Activated naive CD8-positive, alpha-beta T cell treated with anti-CD3 and anti-CD28 coated beads, Interleukin-2, amount 50 U/mL, for 16 hours (primary cell): ENCODE data around the gene TRIM7.
"Not testable (repeated sequence)": the region's sequence is repeated elsewhere in the genome, so short reads cannot be mapped to it uniquely, and the experiment has no call there.

Experiments used
- DNase-seq: peaks from one replicate; pipeline ENCODE4 v3.0.0-alpha.2; 2020; ENCODE audit warnings: low read depth, low spot score

TRIM7 gene

DNA sequence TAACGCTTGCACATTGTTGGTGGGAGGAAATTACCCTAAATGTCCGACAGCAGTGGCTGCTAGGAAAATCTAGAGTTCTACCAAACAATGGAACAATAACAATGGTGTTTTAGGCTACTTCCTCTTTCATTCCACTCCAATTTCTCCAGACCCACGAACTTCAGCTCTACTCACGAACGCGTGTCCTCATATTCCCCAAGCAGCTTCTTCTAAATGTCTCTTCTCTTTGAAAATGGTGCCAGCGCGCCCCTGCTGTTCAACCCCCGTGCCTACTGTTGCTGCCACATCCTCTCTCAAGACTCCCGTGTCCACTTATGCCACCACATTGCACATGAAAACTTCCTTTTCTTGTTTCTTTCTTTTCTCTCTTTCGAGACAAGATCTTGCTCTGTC is 32.0 kb downstream of the TRIM7 start:
- DNase-seq: no peak

- no peak for DNase-seq
These were observed 33.2 kb downstream of the TRIM7 start for GRCh38 chr5:181171782-181172181.

DNA sequence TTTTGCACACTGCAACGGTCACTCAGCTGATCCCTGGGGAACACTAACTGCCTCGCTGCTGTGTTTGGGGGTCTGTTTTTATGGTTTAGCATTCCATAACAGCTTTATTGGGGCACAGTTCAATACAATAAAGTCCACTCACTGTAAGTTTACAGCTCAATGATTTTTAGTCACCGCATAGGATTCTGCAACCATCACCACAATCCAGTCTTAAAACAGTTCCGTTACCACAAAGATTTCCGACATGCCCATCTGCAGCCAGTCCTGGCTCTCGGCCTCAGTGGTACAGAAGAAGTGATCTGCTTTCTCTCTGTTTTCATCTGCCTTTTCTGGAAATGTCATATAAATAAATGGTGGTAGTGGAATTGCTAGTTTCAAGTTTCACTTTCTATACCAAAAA is 34.0 kb downstream of the TRIM7 start:
- DNase-seq: no peak

DNA sequence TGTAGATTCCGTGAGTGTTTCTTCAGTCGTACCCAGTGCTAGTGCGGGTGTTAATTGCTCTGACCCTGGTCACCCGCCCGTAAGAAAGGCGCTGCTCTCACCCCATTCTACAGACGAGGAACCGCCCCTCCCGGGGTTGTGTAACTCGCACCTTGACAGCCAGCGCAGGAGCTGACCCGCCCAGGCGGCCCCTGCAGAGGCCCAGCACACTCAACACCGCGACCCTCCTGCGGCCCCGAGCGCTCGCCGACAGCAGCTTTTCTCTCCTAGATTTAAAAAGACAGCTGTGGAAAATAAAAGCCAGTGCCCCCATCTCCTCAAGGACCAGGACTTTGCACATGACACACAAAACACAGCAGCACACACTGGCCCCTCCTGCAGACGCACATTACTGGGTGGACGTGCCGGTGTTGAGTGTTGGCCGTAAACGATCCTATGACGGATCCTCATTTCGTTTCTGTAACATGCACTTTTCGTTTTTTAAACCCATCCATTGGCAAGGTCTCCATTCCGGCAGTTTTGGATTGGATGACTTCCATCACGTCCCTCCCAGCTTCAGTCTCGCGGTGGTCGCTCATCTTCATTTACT is 34.7 kb downstream of the TRIM7 start:
- DNase-seq: no peak

GRCh38 chr5:181169459-181170236 is 35.3 kb downstream of the TRIM7 start:
- not testable (repeated sequence) for DNase-seq

- no peak for DNase-seq
These were observed 36.3 kb downstream of the TRIM7 start for GRCh38 chr5:181168595-181169118.

DNA sequence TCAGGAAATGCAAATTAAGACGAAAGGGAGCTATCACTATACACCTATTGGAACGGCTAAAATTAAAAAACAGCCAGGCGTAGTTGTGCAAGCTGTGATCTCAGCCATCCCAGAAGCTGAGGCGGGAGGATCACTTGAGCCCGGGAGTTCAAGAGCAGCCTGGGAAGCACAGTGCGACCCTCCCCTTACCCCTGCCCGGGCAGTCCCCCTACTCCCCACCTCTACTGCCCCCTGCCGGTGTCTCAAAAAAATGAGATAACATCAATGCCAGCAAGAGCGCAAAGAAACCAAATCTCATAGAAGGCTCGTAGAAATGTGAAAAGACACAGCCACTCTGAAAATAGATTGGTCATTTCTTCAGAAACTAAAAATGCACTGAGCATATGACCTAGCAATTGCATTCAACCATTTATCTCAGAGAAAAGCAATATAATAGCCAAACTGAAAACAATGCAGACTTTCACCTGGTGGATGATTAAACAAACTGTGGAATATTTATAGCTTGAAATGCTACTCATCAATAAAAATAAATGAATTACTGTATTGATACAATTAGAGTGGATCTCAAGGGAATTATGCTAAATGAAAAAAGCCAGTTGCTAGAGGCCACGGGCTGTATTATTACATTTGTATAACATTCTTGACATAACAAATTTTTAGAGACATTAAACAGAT is 37.0 kb downstream of the TRIM7 start:
- no peak for DNase-seq

- no peak for DNase-seq
These were observed 37.9 kb downstream of the TRIM7 start for GRCh38 chr5:181166812-181167733.

GRCh38 chr5:181164076-181164952 is 40.7 kb downstream of the TRIM7 start:
- no peak for DNase-seq

- no peak for DNase-seq
These were observed 41.4 kb downstream of the TRIM7 start for GRCh38 chr5:181163487-181164075.

DNA sequence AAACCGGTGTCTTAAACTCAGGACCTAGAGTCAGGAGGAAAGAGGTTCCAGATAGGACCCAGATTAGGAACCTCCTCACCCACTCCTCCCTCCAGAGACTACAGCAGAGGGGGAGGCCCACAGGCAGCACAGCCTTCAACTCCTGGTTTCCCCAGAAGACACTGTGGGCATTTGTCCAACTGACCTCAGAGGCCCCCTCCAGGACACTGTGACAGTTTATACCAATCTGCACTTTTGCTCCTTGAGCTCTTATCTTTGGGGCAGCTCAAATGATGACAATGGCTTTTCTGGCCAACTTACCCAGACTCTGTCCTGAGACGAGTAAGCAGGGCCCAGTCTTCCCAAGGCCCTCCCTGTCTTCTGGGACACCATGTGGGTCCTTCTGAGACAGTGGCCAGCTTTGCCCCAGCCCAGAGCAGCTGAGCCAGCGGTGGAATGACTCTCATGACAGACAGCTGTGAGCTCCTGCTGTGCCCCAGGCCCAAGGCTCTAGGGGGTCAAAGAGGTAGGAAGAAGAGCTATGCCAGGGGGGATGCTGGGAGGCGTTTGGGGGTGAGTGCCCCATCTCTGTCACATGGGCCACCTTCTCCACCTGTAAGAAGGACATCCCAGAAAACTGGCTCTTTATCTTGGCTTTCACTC is 43.3 kb downstream of the TRIM7 start:
- no peak for DNase-seq

DNA sequence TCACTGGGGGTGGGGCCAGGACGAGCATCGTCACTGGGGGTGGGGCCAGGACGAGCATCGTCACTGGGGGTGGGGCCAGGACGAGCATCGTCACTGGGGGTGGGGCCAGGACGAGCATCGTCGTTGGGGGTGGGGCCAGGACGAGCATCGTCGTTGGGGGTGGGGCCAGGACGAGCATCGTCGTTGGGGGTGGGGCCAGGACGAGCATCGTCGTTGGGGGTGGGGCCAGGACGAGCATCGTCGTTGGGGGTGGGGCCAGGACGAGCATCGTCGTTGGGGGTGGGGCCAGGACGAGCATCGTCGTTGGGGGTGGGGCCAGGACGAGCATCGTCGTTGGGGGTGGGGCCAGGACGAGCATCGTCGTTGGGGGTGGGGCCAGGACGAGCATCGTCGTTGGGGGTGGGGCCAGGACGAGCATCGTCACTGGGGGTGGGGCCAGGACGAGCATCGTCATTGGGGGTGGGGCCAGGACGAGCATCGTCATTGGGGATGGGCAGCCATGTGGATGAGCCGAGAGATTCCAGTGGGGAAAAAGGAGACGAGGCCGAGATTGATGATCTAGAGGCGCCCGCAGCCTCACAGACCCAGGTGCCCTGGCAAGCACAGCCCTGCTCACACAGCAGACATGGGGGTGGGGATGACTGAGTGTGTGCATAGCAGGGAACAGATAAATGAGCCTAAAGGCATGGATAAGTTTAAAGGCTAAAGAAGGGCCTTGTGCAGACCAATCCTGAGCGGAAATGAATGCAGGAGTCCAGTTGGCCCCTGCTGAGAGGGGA is 44.1 kb downstream of the TRIM7 start:
- not testable (repeated sequence) for DNase-seq

DNA sequence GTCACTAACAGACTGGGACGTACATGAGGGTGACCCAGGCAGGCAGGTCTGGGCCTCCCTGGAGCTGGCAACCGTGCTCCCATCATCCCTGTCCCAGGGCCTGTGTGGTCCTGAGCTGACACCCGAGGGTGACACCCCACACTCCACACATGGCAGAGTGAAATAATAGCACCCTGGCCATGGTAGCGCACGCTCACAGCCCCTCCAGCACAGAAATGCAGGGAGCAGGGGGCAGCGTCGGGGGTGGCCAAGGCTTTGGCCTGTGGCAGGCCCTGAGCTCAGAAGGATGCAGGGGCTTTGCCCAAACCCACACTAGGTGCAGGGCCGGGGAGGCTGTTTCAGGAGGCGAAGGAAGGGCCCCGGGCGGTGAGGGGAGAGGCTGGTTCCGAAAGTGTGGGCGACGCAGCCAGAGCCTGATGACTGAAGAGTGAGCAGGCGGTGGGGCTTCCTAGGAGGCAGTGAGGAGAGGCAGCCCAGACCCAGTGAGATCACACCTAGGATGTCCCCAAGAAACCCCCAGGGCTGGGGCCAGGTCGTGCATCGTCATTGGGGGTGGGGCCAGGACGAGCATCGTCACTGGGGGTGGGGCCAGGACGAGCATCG is 44.7 kb downstream of the TRIM7 start:
- DNase-seq: no peak

DNA sequence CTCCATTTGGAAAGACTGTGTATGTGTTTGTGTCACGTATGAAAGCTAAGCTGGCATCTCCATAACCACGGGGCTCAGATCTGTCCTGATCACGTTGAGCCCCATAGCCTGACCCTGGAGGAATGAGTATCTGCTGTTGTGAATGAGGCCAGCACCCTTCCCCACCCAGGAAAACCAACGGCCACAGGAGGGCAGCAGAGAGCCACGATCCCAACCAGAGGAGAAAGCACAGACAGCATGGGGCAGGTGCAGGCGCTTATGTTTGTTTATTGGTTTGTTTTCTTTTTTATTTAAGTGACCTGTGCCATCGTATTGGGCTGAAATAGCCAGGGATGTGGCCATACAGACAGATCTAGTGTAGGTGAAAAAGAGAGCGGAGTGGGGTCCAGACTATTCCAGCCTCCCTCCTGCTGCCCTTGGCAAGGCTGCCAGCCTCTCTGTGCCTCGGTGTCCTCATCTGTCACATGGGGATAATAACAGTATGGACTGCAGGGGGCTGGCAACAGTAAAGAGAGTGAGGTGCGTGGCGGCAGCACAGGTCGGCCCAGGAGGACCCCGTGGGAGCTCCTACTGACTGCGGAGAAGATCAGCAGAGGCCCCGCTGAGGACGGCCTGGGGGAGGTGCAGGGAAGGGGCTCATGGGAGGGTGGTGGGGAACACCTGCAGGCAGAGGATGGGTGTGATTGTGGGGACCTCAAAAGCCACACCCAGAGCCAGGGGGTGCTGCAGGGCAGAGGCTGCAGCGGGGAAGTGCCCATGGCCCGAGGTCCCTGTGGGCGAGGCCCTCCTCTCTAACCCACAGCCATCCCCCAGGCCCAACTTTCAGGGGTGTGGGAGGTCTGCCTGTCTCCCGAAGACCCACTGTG is 45.5 kb downstream of the TRIM7 start:
- DNase-seq: peak; percentile 85

DNA sequence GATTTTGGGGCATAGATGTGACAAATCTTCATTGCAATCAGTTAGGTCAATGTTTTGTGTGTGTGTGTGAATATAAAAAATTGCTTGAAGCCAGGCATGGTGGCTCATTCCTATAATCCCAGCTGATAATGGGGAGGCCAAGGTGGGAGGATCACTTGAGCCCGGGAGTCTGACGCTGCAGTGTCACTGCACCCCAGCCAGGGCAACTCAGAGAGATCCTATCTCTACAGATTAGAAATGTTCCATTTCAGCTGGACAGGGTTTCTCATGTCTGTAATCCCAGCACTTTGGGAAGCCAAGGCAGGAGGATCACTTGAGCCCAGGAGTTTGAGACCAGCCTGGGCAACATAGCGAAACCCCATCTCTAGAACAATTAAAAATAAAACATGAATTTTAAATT is 46.1 kb downstream of the TRIM7 start:
- no peak for DNase-seq

- DNase-seq: no peak
These were observed 48.2 kb downstream of the TRIM7 start for GRCh38 chr5:181156758-181157157.

GRCh38 chr5:181153814-181154213 is 51.2 kb downstream of the TRIM7 start:
- no peak for DNase-seq

GRCh38 chr5:181152406-181152805 is 52.6 kb downstream of the TRIM7 start:
- no peak for DNase-seq
